ENCODE data around the gene PRIM2.
"Not testable (repeated sequence)": the region's sequence is repeated elsewhere in the genome, so short reads cannot be mapped to it uniquely, and the experiment has no call there.

Gene PRIM2

GRCh38 chr6:57390818-57391217 is 73.4 kb downstream of the PRIM2 start:
- H3K4me1 ChIP-seq (ENCODE audit: control insufficient read depth, insufficient read depth, low read length); H3K27ac ChIP-seq (ENCODE audit: low read depth, low read length); H3K9ac ChIP-seq (ENCODE audit: low read length); H3K36me3 ChIP-seq (ENCODE audit: control insufficient read depth, insufficient read depth, low read length); H3K27me3 ChIP-seq (ENCODE audit: control insufficient read depth, insufficient read depth, low read length); H3K4me3 ChIP-seq (ENCODE audit: low read length): not testable (repeated sequence)

- H3K36me3 ChIP-seq (ENCODE audit: control insufficient read depth, insufficient read depth, low read length); H3K4me1 ChIP-seq (ENCODE audit: control insufficient read depth, insufficient read depth, low read length); H3K27me3 ChIP-seq (ENCODE audit: control insufficient read depth, insufficient read depth, low read length); H3K4me3 ChIP-seq (ENCODE audit: low read length); H3K27ac ChIP-seq (ENCODE audit: low read depth, low read length); H3K9ac ChIP-seq (ENCODE audit: low read length): not testable (repeated sequence)
Observed at GRCh38 chr6:57392047-57392446, 74.6 kb downstream of the PRIM2 start.

GRCh38 chr6:57419341-57419740 is 101.9 kb downstream of the PRIM2 start:
- H3K36me3 ChIP-seq (ENCODE audit: control insufficient read depth, insufficient read depth, low read length); H3K9ac ChIP-seq (ENCODE audit: low read length); H3K4me3 ChIP-seq (ENCODE audit: low read length); H3K27me3 ChIP-seq (ENCODE audit: control insufficient read depth, insufficient read depth, low read length); H3K4me1 ChIP-seq (ENCODE audit: control insufficient read depth, insufficient read depth, low read length); H3K27ac ChIP-seq (ENCODE audit: low read depth, low read length): not testable (repeated sequence)

- Histone ChIP-seq H3K36me3 (ENCODE audit: control insufficient read depth, insufficient read depth, low read length) (no peaks in the 10 kb centered on the region), H3K4me1 (ENCODE audit: control insufficient read depth, insufficient read depth, low read length) (no peaks in the 10 kb centered on the region)
Observed at GRCh38 chr6:57421503-57421902, 104.1 kb downstream of the PRIM2 start.

GRCh38 chr6:57423468-57423867 is 106.0 kb downstream of the PRIM2 start:
- Histone ChIP-seq H3K36me3 (ENCODE audit: control insufficient read depth, insufficient read depth, low read length) (no peaks in the 10 kb centered on the region), H3K9ac (ENCODE audit: low read length) (no peak overlapping the region), H3K27me3 (ENCODE audit: control insufficient read depth, insufficient read depth, low read length) (no peaks in the 10 kb centered on the region), H3K27ac (ENCODE audit: low read depth, low read length) (no peak overlapping the region), H3K4me3 (ENCODE audit: low read length) (no peak overlapping the region), H3K4me1 (ENCODE audit: control insufficient read depth, insufficient read depth, low read length) (no peaks in the 10 kb centered on the region)

More at GRCh38 chr6:57421503-57421902, 104.1 kb downstream of the PRIM2 start:
- no peak overlapping the region for H3K9ac ChIP-seq (ENCODE audit: low read length)
- H3K4me3 ChIP-seq (ENCODE audit: low read length): no peak overlapping the region
- no peak overlapping the region for H3K27ac ChIP-seq (ENCODE audit: low read depth, low read length)
- H3K27me3 ChIP-seq (ENCODE audit: control insufficient read depth, insufficient read depth, low read length): no peaks in the 10 kb centered on the region

- H3K36me3 ChIP-seq (ENCODE audit: control insufficient read depth, insufficient read depth, low read length): not testable (repeated sequence)
Observed at GRCh38 chr6:57431742-57432141, 114.3 kb downstream of the PRIM2 start.

GRCh38 chr6:57432157-57432556 is 114.7 kb downstream of the PRIM2 start:
- Histone ChIP-seq H3K27ac (ENCODE audit: low read depth, low read length) (no peak overlapping the region), H3K4me3 (ENCODE audit: low read length) (no peak overlapping the region), H3K4me1 (ENCODE audit: control insufficient read depth, insufficient read depth, low read length) (no peaks in the 10 kb centered on the region), H3K27me3 (ENCODE audit: control insufficient read depth, insufficient read depth, low read length) (no peaks in the 10 kb centered on the region), H3K9ac (ENCODE audit: low read length) (no peak overlapping the region), H3K36me3 (ENCODE audit: control insufficient read depth, insufficient read depth, low read length) (no peaks in the 10 kb centered on the region)

More at GRCh38 chr6:57431742-57432141, 114.3 kb downstream of the PRIM2 start:
- not testable (repeated sequence) for H3K4me3 ChIP-seq (ENCODE audit: low read length); H3K9ac ChIP-seq (ENCODE audit: low read length); H3K27me3 ChIP-seq (ENCODE audit: control insufficient read depth, insufficient read depth, low read length); H3K4me1 ChIP-seq (ENCODE audit: control insufficient read depth, insufficient read depth, low read length); H3K27ac ChIP-seq (ENCODE audit: low read depth, low read length)

GRCh38 chr6:57432919-57433684 is 115.7 kb downstream of the PRIM2 start:
- no peaks in the 10 kb centered on the region for H3K36me3 ChIP-seq (ENCODE audit: control insufficient read depth, insufficient read depth, low read length)
- H3K27me3 ChIP-seq (ENCODE audit: control insufficient read depth, insufficient read depth, low read length): no peaks in the 10 kb centered on the region
- H3K27ac ChIP-seq (ENCODE audit: low read depth, low read length): no peak overlapping the region
- no peaks in the 10 kb centered on the region for H3K4me1 ChIP-seq (ENCODE audit: control insufficient read depth, insufficient read depth, low read length)
- H3K4me3 ChIP-seq (ENCODE audit: low read length): no peak overlapping the region
- no peak overlapping the region for H3K9ac ChIP-seq (ENCODE audit: low read length)

GRCh38 chr6:57433790-57434189 is 116.4 kb downstream of the PRIM2 start:
- not testable (repeated sequence) for H3K36me3 ChIP-seq (ENCODE audit: control insufficient read depth, insufficient read depth, low read length); H3K4me1 ChIP-seq (ENCODE audit: control insufficient read depth, insufficient read depth, low read length); H3K9ac ChIP-seq (ENCODE audit: low read length); H3K27ac ChIP-seq (ENCODE audit: low read depth, low read length); H3K4me3 ChIP-seq (ENCODE audit: low read length); H3K27me3 ChIP-seq (ENCODE audit: control insufficient read depth, insufficient read depth, low read length)

- no peaks in the 10 kb centered on the region for H3K27me3 ChIP-seq (ENCODE audit: control insufficient read depth, insufficient read depth, low read length)
- no peak overlapping the region for H3K9ac ChIP-seq (ENCODE audit: low read length)
- H3K36me3 ChIP-seq (ENCODE audit: control insufficient read depth, insufficient read depth, low read length): no peaks in the 10 kb centered on the region
- no peak overlapping the region for H3K4me3 ChIP-seq (ENCODE audit: low read length)
- H3K27ac ChIP-seq (ENCODE audit: low read depth, low read length): no peak overlapping the region
- no peaks in the 10 kb centered on the region for H3K4me1 ChIP-seq (ENCODE audit: control insufficient read depth, insufficient read depth, low read length)
Observed at GRCh38 chr6:57434944-57435343, 117.5 kb downstream of the PRIM2 start.

- no peaks in the 10 kb centered on the region for H3K36me3 ChIP-seq (ENCODE audit: control insufficient read depth, insufficient read depth, low read length)
- H3K9ac ChIP-seq (ENCODE audit: low read length): no peak overlapping the region
- no peaks in the 10 kb centered on the region for H3K4me1 ChIP-seq (ENCODE audit: control insufficient read depth, insufficient read depth, low read length)
- no peak overlapping the region for H3K4me3 ChIP-seq (ENCODE audit: low read length)
- no peak overlapping the region for H3K27ac ChIP-seq (ENCODE audit: low read depth, low read length)
- H3K27me3 ChIP-seq (ENCODE audit: control insufficient read depth, insufficient read depth, low read length): no peaks in the 10 kb centered on the region
Observed at GRCh38 chr6:57435475-57436160, 118.2 kb downstream of the PRIM2 start.

- not testable (repeated sequence) for H3K9ac ChIP-seq (ENCODE audit: low read length); H3K27me3 ChIP-seq (ENCODE audit: control insufficient read depth, insufficient read depth, low read length); H3K36me3 ChIP-seq (ENCODE audit: control insufficient read depth, insufficient read depth, low read length); H3K4me3 ChIP-seq (ENCODE audit: low read length); H3K27ac ChIP-seq (ENCODE audit: low read depth, low read length); H3K4me1 ChIP-seq (ENCODE audit: control insufficient read depth, insufficient read depth, low read length)
Observed at GRCh38 chr6:57440735-57441134, 123.3 kb downstream of the PRIM2 start.

GRCh38 chr6:57442133-57442532 is 124.7 kb downstream of the PRIM2 start:
- H3K36me3 ChIP-seq (ENCODE audit: control insufficient read depth, insufficient read depth, low read length): not testable (repeated sequence)

More at GRCh38 chr6:57442133-57442532, 124.7 kb downstream of the PRIM2 start:
- H3K9ac ChIP-seq (ENCODE audit: low read length); H3K4me3 ChIP-seq (ENCODE audit: low read length); H3K4me1 ChIP-seq (ENCODE audit: control insufficient read depth, insufficient read depth, low read length); H3K27ac ChIP-seq (ENCODE audit: low read depth, low read length); H3K27me3 ChIP-seq (ENCODE audit: control insufficient read depth, insufficient read depth, low read length): not testable (repeated sequence)
